Uterus (tissue), 2 donors: ENCODE results near the gene PKD1L1.

Experiments
- CTCF ChIP-seq, 4 experiments: fragments of 200-600 bp in 2 of 4; fragments of 450-650 bp in 2 of 4; sonication (generic) in 2 of 4; IDR thresholded peaks; one replicate each; pipeline ENCODE4 v1.5.1; 2016 to 2019; ENCODE audit warnings: antibody characterized with exemption in 4 of 4, mild to moderate bottlenecking in 2 of 4, moderate library complexity in 1 of 4
- POLR2A ChIP-seq, 2 donors: fragments of 450-650 bp; IDR thresholded peaks; one replicate each; pipeline ENCODE4 v1.6.1; 2016; ENCODE audit warnings: antibody characterized with exemption in 2 of 2, mild to moderate bottlenecking in 1 of 2, moderate library complexity in 1 of 2

- TF ChIP-seq CTCF (IDR thresholded peaks at IDR 0.05) (no peak), POLR2A (IDR thresholded peaks at IDR 0.05) (no peak)
Measured at GRCh38 chr7:47836080-47836479, 112.2 kb downstream of the PKD1L1 start.
